DOHH2 (cell line): ENCODE results near the gene SMOC1.

Experiments
- H3F3A ChIP-seq: fragments of 200-600 bp; sonication (generic), shearing (Covaris generic); 2 replicates; pipeline ENCODE4 v1.6.0; 2016; ENCODE audit warnings: antibody characterized with exemption, mild to moderate bottlenecking; ENCODE audit not compliant: control insufficient read depth, insufficient read depth
- H3K27ac ChIP-seq: fragments of 200-600 bp; sonication (generic); 2 replicates; pipeline ENCODE4 v1.5.1; 2014; ENCODE audit warnings: low read depth, mild to moderate bottlenecking, low read length, moderate library complexity
- H3K27me3 ChIP-seq: fragments of 200-600 bp; sonication (generic); 2 replicates; pipeline ENCODE4 v1.6.1; 2014; ENCODE audit warnings: mild to moderate bottlenecking, low read length, mixed read lengths; ENCODE audit not compliant: control insufficient read depth
- H3K36me3 ChIP-seq: fragments of 200-600 bp; sonication (generic); 2 replicates; pipeline ENCODE4 v1.6.1; 2014; ENCODE audit warnings: mild to moderate bottlenecking, low read length, moderate library complexity, mixed read lengths; ENCODE audit not compliant: control insufficient read depth
- H3K4me1 ChIP-seq: fragments of 200-600 bp; sonication (generic); 2 replicates; pipeline ENCODE4 v1.6.1; 2014; ENCODE audit warnings: mild to moderate bottlenecking, low read length, mixed read lengths; ENCODE audit not compliant: control insufficient read depth
- H3K4me2 ChIP-seq: fragments of 200-600 bp; sonication (generic); 2 replicates; pipeline ENCODE4 v1.6.0; 2014; ENCODE audit warnings: mild to moderate bottlenecking, low read length, moderate library complexity
- H3K4me3 ChIP-seq: fragments of 200-600 bp; sonication (generic); 2 replicates; pipeline ENCODE4 v1.5.1; 2014; ENCODE audit warnings: mild to moderate bottlenecking, low read length, mixed read lengths
- H3K79me2 ChIP-seq: fragments of 200-600 bp; sonication (generic); 2 replicates; pipeline ENCODE4 v1.6.1; 2014; ENCODE audit warnings: mild to moderate bottlenecking, low read length, mixed read lengths; ENCODE audit not compliant: control insufficient read depth
- H3K9me2 ChIP-seq: fragments of 200-600 bp; sonication (generic); replicated peaks from 2 replicates; pipeline ENCODE4 v1.6.1; 2014; ENCODE audit warnings: mild to moderate bottlenecking, low read length, mixed read lengths; ENCODE audit not compliant: control insufficient read depth
- H3K9me3 ChIP-seq: fragments of 200-600 bp; sonication (generic); 2 replicates; pipeline ENCODE4 v1.6.1; 2014; ENCODE audit warnings: antibody characterized with exemption, low read length, mixed read lengths; ENCODE audit not compliant: control insufficient read depth, insufficient read depth
- H4K20me1 ChIP-seq: fragments of 200-600 bp; sonication (generic); 2 replicates; pipeline ENCODE4 v1.6.0; 2014; ENCODE audit warnings: low read depth, mild to moderate bottlenecking, antibody characterized with exemption, low read length, moderate library complexity; ENCODE audit not compliant: control insufficient read depth, insufficient read depth
- CTCF ChIP-seq: fragments of 200-600 bp; sonication (generic); IDR thresholded peaks from one replicate; pipeline ENCODE4 v1.5.1; 2014; ENCODE audit warnings: antibody characterized with exemption, mild to moderate bottlenecking, low read depth, low read length; ENCODE audit not compliant: poor library complexity, severe bottlenecking
- EZH2phosphoT487 ChIP-seq: fragments of 200-600 bp; sonication (generic); IDR thresholded peaks from 2 replicates; pipeline ENCODE4 v1.6.1; 2017; ENCODE audit warnings: borderline replicate concordance, mild to moderate bottlenecking, antibody characterized with exemption, low read length, moderate library complexity, mixed read lengths

Gene SMOC1

GRCh38 chr14:69999261-69999674, 120.1 kb downstream of the SMOC1 start:
- H3K27me3 ChIP-seq = peaks cover 25% of the 10 kb centered on the region
- H3K9me2 ChIP-seq = no peaks in the 10 kb centered on the region
- H4K20me1 ChIP-seq = no peaks in the 10 kb centered on the region
- TF ChIP-seq CTCF (no peak), EZH2phosphoT487 (no peak)
- H3K9me3 ChIP-seq = no peaks in the 10 kb centered on the region
- no peaks in the 10 kb centered on the region for H3K79me2 ChIP-seq
- H3K36me3 ChIP-seq = no peaks in the 10 kb centered on the region
- H3K4me2 ChIP-seq = no peak overlapping the region
- no peaks in the 10 kb centered on the region for H3K4me1 ChIP-seq
- no peak overlapping the region for H3K27ac ChIP-seq
- no peak overlapping the region for H3K4me3 ChIP-seq
- no peaks in the 10 kb centered on the region for H3F3A ChIP-seq

- TF ChIP-seq CTCF (no peak), EZH2phosphoT487 (no peak)
- no peak overlapping the region for H3K27ac ChIP-seq
Observed at GRCh38 chr14:70000601-70001000, 121.4 kb downstream of the SMOC1 start.

DNA sequence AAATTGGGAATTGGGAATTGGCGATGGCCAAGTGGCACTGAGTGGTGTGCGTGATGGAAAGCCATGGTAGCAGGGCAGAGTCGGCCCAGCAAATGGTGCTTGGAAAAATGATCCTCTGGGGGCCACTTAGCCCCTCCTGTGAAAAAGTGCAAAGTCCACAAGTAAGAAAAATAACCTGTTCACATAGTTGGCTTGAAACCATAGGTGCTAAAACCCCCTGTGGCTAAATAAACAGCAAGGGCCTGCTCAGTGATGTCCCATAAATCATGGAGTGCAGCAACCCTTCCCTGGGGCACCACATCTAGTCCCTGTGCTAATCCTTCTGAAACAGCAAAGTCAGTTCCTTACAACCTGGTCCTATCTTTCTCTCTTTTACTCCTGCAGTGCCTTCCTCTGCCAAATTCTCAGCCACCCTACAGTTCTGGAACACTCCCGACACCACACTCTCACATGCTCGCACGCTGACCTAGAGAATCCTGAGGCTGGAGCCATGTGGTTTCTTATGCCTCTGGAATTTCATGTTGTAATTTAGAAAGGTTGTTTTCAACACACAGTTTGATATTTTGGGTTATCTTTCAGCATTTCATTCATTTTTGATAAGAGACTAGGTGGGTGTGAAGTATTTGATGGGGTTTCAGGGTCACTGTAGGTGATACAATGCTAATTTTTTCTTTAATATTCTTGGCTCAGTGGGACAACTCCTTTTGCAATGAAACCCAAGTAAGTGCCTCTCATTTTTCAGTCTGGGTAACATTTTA, 123.6 kb downstream of the SMOC1 start:
- Histone ChIP-seq H3K27ac (no peak overlapping the region), H3K27me3 (0 out of 2 replicates have a peak, but pooled peaks cover 8% of the 10 kb centered on the region), H3K9me3 (no peaks in the 10 kb centered on the region), H3K9me2 (no peaks in the 10 kb centered on the region), H3K4me3 (no peak overlapping the region), H4K20me1 (no peaks in the 10 kb centered on the region), H3K4me1 (no peaks in the 10 kb centered on the region), H3K4me2 (no peak overlapping the region), H3F3A (no peaks in the 10 kb centered on the region), H3K36me3 (no peaks in the 10 kb centered on the region), H3K79me2 (no peaks in the 10 kb centered on the region)
- no peak for TF ChIP-seq EZH2phosphoT487
- no peak for TF ChIP-seq CTCF

More at GRCh38 chr14:70000601-70001000, 121.4 kb downstream of the SMOC1 start:
- no peaks in the 10 kb centered on the region for H3K4me1 ChIP-seq
- H3K4me3 ChIP-seq = no peak overlapping the region
- H3K4me2 ChIP-seq = no peak overlapping the region
- no peaks in the 10 kb centered on the region for H3F3A ChIP-seq
- H3K9me2 ChIP-seq = no peaks in the 10 kb centered on the region
- no peaks in the 10 kb centered on the region for H4K20me1 ChIP-seq
- H3K27me3 ChIP-seq = peaks cover 16% of the 10 kb centered on the region
- H3K79me2 ChIP-seq = no peaks in the 10 kb centered on the region
- no peaks in the 10 kb centered on the region for H3K36me3 ChIP-seq
- H3K9me3 ChIP-seq = no peaks in the 10 kb centered on the region
